Left ventricle myocardium inferior (tissue), 1 donor: Measurements from ENCODE around the gene ELMO1. TPM values are rescaled to one million over a fixed set of nuclear protein-coding genes. Genes with fewer than 3 reads are reported as not detected.

Experiments
- DNase-seq: peaks from one replicate; pipeline ENCODE4 v3.0.0-alpha.2; 2020
- H3K27ac ChIP-seq: fragments of 200-600 bp; replicated peaks from 2 replicates; pipeline ENCODE4 v1.8.0; 2021
- H3K27me3 ChIP-seq: fragments of 200-600 bp; 2 replicates; pipeline ENCODE4 v1.8.0; 2021; ENCODE audit warnings: low read depth
- H3K36me3 ChIP-seq: fragments of 200-600 bp; 2 replicates; pipeline ENCODE4 v1.8.0; 2021
- H3K4me1 ChIP-seq: fragments of 200-600 bp; 2 replicates; pipeline ENCODE4 v1.8.0; 2021
- H3K4me3 ChIP-seq: fragments of 200-600 bp; 2 replicates; pipeline ENCODE4 v1.8.0; 2021; ENCODE audit warnings: mild to moderate bottlenecking, moderate library complexity
- H3K9me3 ChIP-seq: fragments of 200-600 bp; replicated peaks from 2 replicates; pipeline ENCODE4 v1.8.0; 2021
- intact Hi-C: fragments of 100-400 bp; cut with micrococcal nuclease; formaldehyde crosslinking; loops from one replicate; pipeline ENCODE4 v1.11.0; 2022
- total RNA-seq: library from RNA; stranded (reverse); fragmentation: NEBNext Ultra II Directional; extraction: Animal tissue kit (Norgen Biotek cat#: 25700); gene quantifications from one replicate; pipeline ENCODE4 v1.2.1, GENCODE V29; 2021
- TF ChIP-seq, protein P1 (sequence below): fragments of 200-600 bp; IDR thresholded peaks from 2 replicates; pipeline ENCODE4 v1.8.0; 2021; ENCODE audit warnings: antibody characterized with exemption, mild to moderate bottlenecking, borderline replicate concordance
- donor health status: DM: no; HTN: yes; CAD: no; lungs with severe emphysema.

ELMO1 gene
- total RNA-seq, 1 donor from 2014 or later: 10.0 TPM

DNA sequence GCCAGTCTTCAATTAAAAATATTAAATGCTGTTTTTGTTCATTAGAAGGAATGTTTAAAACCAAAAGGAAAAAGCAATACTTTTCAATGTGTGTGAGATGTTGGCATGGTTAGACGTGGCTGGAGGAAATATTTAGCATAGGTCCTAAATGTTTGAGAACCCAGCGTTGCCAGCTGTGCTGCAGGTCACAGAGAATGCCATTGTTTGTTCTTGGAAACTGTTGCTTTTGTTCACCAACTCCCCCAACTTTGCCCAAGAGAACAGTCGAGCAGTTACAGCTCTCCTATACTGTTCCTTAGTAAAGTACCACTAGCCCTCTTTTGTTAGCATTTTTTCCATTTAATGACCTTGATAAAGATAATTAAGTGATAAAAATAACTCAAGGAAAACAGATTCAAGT, 44.5 kb upstream of the ELMO1 start:
- Histone ChIP-seq H3K36me3 (peaks cover under 1% of the 10 kb centered on the region), H3K27ac (no peak overlapping the region), H3K9me3 (peaks cover 10% of the 10 kb centered on the region), H3K27me3 (no peaks in the 10 kb centered on the region), H3K4me1 (no peaks in the 10 kb centered on the region), H3K4me3 (no peak overlapping the region)
- DNase-seq: no peak
- TF ChIP-seq, protein P1, sequence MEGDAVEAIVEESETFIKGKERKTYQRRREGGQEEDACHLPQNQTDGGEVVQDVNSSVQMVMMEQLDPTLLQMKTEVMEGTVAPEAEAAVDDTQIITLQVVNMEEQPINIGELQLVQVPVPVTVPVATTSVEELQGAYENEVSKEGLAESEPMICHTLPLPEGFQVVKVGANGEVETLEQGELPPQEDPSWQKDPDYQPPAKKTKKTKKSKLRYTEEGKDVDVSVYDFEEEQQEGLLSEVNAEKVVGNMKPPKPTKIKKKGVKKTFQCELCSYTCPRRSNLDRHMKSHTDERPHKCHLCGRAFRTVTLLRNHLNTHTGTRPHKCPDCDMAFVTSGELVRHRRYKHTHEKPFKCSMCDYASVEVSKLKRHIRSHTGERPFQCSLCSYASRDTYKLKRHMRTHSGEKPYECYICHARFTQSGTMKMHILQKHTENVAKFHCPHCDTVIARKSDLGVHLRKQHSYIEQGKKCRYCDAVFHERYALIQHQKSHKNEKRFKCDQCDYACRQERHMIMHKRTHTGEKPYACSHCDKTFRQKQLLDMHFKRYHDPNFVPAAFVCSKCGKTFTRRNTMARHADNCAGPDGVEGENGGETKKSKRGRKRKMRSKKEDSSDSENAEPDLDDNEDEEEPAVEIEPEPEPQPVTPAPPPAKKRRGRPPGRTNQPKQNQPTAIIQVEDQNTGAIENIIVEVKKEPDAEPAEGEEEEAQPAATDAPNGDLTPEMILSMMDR: no peak
- intact Hi-C loops: no loop called here

DNA sequence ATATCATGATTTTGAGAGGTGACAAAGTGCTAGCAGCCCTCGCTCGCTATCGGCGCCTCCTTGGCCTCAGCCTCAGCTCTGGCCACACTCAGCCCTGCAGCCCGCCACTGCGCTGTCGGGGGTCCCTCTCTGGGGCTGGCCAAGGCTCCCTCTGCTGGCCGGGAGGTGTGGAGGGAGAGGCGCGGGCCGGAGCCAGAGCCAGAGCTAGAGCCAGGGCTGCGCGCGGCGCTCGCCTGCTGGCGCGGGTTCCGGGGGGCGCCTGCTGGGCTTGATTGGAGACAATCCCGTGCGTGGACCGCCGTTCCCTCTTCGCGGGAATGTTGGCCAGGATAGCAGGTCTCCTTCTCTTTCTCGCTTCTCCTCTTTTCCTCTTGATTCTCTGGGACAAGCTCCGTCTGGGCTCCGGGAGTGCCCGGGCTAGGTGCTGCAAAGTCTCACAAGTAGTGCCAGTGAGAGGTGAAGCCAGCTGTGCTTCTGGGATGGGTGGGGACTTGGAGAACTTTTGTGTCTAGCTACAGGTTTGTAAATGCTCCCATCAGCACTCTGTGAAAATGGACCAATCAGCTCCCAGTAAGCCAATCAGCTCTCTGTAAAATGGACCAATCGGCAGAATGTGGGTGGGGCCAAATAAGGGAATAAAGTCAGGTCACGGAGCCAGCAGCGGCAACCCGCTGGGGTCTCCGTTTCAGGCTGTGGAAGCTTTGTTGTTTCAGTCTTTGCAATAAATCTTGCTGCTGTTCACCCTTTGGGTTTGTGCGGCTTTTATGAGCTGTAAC, 43.4 kb upstream of the ELMO1 start:
- H3K4me1 ChIP-seq: no peaks in the 10 kb centered on the region
- no peaks in the 10 kb centered on the region for H3K27me3 ChIP-seq
- H3K36me3 ChIP-seq: peaks cover 3% of the 10 kb centered on the region
- intact Hi-C loops: no loop called here
- H3K4me3 ChIP-seq: no peak overlapping the region
- TF ChIP-seq, protein P1: peak; percentile 16
- no peak for DNase-seq
- no peak overlapping the region for H3K27ac ChIP-seq
- H3K9me3 ChIP-seq: peaks cover 17% of the 10 kb centered on the region

DNA sequence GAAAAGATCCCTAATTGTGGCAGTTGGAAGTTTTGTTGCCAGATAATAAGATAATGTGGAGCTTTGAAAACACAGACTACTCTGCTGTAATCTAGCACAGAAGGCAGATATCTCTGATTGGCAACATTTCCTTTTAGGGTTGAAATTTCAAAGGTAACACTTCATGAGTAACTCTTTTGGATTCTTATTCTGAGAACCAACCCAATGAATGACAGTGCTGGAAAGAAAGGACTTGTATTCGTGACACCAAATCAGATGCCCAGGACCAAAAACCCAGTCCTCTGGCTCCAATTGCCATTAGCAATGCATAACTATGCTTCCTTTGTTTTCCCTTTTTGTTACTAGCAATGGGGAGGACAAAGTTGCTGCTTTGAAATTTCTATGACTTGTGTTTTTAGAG, 41.0 kb upstream of the ELMO1 start:
- Histone ChIP-seq H3K9me3 (peaks cover 17% of the 10 kb centered on the region), H3K4me3 (no peak overlapping the region), H3K36me3 (peaks cover 3% of the 10 kb centered on the region), H3K4me1 (no peaks in the 10 kb centered on the region), H3K27ac (no peak overlapping the region), H3K27me3 (peaks cover 14% of the 10 kb centered on the region)
- TF ChIP-seq, protein P1: no peak
- intact Hi-C loops: no loop called here
- no peak for DNase-seq

DNA sequence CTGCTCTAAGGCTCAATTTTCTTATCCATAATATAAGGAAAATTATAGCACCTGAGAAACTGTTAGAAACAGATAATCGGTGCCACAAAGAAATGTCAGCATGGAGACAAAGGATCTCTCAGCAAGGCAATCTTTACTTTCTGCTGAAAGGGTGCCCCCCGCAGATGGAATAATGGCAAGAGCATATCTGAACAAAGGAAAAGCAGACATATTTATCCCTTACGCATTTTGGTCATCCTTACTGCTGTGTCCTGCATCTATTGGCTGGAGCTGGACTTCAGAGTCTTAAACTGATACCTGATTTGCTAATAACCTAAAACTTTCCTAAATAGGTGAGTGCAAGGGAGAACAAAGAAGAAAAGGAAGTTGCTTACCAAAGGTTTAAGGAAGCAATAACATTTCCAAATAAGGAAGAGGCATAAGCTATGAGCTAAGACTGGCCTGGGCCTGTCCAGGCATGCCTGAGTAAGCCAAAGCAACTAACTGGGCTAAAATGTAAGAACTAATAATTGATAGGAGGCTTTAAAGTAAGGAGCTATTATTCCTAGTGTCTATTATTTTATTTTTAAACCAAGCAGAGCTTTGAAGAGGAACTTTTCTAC, 39.6 kb upstream of the ELMO1 start:
- peaks cover 17% of the 10 kb centered on the region for H3K9me3 ChIP-seq
- H3K4me1 ChIP-seq: no peaks in the 10 kb centered on the region
- H3K36me3 ChIP-seq: peaks cover 3% of the 10 kb centered on the region
- no peak for DNase-seq
- H3K4me3 ChIP-seq: no peak overlapping the region
- TF ChIP-seq, protein P1: no peak
- peaks cover 14% of the 10 kb centered on the region for H3K27me3 ChIP-seq
- no peak overlapping the region for H3K27ac ChIP-seq
- intact Hi-C loops: no loop called here

DNA sequence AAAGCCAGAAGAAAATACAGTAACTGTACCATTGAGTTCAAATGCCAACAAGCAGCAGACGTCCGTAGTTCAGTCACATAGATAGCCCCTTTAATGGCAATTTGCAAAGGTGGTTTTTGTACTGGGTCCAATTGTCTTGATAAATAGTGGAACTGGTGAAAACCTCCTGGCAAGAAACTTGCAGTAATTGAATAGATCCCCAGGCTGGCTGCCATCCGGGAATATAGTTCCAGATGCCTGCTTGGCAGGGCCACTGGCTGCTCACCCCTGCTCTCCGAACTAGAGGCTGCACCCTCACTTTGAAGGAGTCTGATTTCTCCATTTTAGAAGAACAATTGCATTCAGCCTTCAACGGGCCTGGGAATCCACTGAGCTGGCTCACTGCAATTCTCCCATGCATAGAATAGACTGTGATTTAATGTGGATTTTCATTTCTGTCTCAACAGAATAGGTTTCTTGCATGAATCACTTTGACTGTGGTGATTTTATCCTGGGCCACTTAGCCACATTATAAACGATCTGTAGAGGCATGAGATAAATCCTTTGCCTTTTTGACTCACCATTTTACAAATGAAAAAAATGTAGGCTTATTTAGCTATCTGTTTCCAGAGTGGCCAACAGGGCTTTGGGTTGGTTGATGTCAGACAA, 35.9 kb upstream of the ELMO1 start:
- intact Hi-C loops: no loop called here
- H3K4me1 ChIP-seq: peaks cover 8% of the 10 kb centered on the region
- peaks cover 14% of the 10 kb centered on the region for H3K27me3 ChIP-seq
- peaks cover 3% of the 10 kb centered on the region for H3K36me3 ChIP-seq
- TF ChIP-seq, protein P1: no peak
- no peak overlapping the region for H3K27ac ChIP-seq
- DNase-seq: no peak
- no peak overlapping the region for H3K4me3 ChIP-seq
- peaks cover 14% of the 10 kb centered on the region for H3K9me3 ChIP-seq
